HG03521 (cell line): ENCODE results near the gene MITF.
"Not testable (repeated sequence)": the region's sequence is repeated elsewhere in the genome, so short reads cannot be mapped to it uniquely, and the experiment has no call there.

Source experiments
- ATAC-seq: cut with Tn5 transposase; IDR thresholded peaks from one replicate; pipeline ENCODE4 v1.9.1; 2021; ENCODE audit warnings: mild to moderate bottlenecking, moderate library complexity; ENCODE audit not compliant: unreplicated experiment

Gene MITF

DNA sequence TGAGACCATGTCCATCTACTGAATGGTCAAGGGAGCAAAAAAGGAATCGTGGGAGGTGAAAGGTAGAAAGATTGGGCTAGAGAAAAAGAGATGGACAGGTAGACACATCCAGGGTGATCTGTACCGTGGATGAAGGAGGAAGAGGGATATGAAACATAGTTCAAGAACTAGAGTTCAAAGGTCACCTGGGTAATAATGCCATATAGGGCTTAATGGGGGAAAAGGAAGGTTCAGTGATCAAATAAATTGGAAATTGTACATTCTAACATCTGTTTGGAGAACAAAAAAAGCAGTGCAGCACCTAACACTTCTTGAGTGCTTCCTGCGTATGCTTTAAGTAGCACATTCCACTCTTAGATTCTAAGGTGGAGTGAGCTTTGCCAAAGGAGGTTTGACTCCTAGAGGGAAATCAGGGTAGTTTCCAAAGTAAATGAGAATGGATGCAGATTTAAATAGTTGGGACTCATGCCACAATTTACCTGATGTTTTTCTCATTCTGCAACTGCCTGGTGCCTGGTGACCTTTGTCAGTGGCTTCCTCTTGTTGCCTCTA, 46.6 kb downstream of the MITF start:
- ATAC-seq = no peak

DNA sequence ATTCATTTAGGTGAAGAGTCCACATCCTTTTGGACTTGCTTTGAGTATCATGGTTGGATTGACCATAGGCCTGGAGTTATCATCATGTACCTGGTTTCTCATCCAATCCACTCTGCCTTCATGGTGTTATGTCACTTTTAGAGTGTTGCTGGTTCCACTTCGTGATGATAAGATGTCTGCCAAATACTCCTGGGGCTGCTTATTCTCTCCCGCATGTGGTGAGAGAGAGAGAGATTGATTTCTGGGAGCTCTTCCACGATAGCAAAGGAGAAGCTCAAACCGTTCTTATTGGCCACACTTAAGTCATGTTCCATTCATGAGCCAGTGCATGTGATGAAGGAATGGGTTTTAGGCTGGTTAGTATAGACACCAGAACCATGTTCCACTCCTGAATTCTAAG, 47.6 kb downstream of the MITF start:
- ATAC-seq = no peak

DNA sequence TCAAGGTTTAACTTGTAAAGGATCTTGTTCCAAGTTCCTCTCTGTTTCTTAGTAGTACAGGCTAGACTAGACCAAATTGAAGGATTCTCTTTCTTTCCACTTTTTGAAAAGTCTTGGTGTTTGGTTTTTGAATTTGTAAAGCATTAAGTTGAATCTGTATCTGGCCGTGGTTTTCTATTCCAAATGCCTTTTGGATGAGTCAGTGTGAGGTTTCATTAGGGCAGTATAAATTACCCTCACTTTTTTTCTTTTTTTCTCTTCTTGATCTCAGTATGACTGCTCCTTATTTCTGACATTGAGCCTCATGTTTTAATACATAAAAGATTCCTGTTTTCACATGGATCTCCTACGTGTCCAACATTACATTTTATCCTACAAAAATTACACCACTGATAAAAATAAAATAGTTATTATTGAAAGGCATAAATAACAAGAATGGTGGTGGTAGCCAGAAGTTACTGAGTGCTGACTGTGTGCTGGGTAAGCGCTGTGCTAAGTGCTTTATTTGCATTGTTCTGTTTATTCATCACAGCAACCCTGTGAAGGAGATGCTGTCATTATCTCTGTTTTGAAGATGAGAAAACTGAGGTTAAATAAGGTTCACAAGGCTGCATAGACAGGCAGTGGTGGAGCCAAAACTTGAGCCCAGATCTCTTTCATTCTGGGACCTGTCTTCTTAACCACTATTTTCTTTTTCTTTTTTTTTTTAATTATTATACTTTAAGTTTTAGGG, 48.3 kb downstream of the MITF start:
- ATAC-seq = no peak

DNA sequence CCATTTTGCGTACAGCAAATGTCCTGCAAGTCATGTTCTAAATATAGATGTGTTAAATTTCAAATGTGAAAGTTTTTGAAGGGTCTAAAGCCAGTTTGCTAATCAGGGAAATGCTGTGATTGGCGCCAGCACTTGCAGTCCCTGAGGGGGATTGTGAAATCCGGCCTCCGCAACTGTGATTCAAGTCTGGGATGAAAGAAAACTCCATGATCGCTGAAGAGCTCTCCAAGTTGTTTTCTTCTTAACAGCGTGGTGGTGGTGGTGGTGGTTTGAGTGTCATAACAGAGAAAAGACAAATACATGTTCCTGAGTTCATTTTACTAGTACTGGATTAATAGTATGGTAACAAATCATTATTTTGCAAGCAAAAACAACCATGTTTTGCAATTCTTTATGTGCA, 51.8 kb downstream of the MITF start:
- ATAC-seq = no peak

DNA sequence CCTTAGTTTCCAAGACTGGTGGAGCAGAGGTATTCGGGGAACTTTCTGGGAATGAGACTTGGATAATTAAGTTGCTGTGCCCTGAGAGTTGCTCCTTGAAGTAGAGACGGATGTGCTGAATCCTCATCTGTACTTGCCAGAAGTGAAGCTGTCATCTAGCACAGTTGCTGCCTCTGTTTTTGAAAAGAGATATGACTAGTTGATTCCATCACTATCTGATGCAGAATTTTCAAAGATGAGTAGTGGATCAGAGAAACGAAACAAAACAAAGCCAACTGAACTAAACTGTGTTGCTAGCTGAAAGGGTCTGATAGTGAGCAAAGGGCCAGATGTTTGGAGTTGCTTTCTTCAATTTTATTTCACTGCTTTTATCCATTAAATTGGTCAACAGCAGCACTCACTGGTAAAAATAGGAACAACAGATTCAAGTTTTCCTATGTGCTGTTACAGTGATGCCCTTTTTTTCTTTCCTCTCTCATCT, 52.7 kb downstream of the MITF start:
- no peak for ATAC-seq

DNA sequence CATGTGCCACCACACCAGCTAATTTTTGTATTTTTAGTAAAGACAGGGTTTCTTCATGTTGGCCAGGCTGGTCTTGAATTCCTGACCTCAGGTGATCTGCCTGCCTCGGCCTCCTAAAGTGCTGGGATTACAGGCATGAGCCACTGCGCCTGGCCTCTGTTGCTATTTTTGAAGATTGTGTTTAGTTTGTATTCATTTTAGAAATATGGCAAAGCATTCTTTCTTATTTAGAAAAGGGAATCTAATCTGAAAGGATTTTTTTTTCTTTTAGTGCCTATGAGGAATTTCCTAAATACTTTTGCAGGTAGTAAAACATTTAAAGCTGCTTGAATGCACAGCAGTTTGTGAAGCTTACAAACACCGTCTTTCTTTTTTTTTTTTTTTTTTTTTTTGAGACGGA, 56.9 kb downstream of the MITF start:
- ATAC-seq = not testable (repeated sequence)

DNA sequence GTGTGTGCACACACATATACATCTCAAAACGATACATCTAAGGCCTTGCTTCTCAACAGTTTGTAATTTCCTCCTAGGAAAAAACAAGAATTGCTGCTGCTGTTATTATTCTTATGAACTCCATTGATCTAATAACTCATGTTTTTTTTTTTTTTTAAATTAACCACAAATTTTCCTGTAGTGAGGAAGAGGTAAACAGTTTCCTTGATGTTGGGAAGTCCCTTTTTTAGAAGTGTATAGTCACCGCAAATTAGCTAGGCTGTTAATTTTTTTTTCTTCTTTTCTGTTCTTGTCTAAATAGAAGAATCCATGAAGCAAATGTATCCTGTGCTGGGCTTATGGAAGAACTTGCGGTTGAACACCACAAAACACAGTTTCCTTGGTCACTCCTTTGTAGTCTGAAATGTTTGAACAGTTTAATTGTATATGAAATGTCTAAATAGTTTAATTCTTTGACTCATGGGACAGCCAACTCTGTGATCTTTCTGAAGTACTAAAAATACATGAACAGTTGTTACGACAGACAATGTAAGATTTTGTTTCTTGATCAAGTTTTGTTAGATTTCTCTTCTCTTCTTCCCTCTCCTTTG, 64.5 kb downstream of the MITF start:
- no peak for ATAC-seq

DNA sequence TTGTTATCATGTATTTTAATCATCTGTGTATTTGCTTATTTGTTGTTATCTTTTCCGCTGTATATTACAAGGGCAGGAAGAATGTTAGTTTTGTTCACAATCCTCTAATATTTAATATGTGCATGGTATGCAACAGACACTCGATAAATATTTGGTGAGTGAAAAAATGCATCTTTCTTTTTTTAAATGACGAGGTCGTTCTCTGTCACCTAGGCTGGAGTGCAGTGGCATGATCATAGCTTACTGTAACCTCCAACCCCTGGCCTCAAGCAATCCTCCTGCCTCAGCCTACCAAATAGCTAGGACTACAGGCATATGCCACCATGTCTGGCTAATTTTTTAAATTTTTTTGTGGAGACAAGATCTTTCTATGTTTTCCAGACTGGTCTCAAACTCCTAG, 66.2 kb downstream of the MITF start:
- no peak for ATAC-seq

DNA sequence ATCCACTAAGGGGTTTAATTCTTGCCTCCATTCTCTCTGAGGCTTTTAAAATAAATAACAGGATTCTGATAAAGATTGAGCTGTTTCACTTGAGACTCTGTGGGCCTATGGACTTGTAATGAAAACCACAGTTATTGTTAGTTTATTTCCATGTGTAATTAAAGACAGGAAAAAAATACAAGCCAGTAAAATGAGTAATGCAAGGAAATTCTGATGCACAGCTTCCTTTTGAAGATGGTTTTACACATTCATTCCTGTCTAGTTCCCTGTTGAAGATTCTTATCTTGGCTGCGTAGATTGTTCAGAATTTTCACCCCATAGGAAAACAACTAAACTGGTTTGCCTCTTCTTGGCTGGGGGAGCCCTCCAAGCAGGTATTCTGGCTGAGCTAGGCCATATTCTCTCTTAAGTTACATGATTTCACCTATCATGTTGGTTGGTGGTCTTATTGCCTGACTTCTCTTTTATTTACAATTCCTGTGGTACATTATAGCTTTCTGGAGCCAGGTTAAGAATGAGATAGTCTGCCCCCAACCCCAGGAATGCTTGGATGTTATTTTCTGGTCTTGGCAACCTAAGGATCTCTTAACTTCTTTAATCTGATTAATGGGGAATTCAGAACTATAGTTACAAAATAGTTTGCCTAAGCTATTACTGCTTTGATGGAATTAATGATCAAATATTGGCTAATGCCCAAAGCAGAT, 67.6 kb downstream of the MITF start:
- ATAC-seq = no peak

DNA sequence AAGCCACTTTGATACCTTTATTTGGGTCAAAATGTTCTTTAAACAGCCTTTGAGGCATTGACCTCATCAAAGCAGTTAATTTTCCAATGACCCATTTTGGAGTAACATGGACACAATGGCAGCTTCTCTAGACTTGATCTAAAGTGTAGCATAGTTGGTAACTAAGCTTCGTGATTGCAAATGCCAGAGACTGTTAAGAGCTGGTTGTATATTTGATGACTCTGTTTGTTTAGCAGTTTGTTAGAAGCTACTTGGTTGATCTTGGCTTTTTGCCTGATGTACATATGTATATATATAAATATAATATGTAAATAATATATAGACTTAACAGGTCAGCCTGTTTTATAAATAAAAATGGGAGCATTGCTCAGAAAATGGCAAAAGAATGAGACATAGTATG, 68.4 kb downstream of the MITF start:
- no peak for ATAC-seq

DNA sequence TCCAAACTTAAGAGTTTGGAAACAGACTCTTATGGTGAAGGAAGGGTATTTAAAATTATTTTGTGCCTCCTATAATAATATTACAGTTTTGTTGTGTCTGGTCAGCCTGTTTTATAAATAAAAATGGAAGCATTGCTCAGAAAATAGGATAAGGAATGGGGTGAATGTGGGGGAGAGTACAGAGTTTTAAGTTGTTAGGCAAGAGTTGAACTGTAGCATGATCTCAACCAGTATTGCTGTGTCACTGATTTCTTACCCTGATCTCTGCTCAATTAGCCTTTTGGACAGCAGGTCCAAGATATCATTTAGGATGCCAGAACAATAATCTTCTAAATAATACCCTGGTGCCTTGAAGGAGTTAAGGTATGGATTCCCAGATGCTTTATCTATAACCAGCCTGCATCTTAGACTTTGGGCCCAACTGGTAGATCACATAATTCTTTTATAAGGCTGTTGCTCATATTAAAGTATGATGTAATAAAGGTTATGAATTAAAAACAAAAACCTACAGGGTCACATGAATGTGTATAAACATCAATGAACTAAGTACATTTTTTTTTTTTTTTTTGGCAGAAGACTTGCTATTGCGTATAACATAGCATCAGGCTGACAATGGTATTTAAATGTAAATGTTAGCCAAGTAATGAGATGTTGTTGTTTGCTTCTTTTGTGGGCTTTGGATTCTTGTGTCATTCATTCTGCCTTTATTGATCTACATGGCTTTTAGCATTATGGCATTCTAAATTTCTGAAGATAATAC, 70.0 kb downstream of the MITF start:
- ATAC-seq = no peak

DNA sequence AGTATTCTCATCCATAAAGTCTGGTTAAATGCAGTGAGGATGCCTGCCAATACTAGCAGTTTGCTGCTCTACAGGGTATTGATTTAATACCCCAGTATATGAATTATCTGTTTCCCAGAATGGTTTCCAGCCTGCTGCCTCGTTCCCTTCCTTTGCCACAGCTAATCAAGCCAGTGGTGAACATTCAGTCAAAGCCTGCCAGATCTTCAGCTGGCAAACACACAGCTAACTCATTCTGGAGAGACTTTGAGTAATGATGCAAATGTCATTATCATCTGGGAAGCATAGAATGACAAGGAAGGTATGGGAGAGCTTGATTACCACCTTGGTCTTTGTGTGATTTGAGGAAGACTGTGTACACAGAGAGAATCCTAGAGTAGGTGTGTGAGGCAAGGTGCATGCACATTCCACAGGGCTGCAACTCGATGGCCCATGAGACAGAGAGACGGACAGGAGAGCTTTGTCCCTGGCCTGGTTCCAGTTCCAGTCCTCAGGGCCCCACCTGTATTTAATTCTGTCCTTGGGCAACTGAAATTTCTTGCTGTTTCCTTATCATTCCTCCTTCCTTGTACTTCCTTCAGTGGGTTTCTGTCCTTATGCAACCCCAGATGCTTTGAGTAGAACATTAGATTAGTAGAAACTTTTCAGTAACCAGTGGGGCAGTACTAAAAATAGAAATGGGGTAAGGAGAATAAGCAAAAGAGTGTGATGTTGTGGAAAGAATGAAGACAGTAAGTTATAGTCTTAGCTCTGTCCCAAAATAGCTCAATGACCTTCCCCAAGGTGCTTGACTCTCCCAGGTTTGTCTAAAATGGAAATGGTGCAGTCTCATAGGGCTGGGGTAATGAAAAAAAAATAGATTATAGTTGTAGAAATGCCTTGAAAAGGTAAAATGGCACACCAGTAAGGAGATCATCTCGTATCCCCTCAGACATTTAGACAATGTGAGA, 72.5 kb downstream of the MITF start:
- ATAC-seq = no peak

DNA sequence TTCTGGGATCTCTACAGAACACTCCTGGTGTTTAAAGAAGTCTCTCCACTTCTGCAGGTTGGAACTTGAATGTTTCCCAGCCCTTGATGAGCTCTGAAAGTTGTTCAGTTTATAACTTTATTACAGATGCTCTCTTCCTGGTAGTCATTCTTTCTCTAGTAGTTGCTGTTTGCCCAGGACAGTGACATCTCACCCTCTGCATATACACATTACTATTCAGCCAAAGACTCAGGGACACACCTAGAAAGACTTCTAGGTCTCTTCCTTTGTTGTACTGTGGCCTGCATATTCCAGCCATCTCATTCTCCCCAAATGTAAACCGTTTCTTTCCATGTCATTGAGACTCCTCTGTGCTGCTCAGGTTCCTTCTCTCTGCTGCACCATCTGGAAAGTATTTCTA, 76.7 kb downstream of the MITF start:
- ATAC-seq = no peak

DNA sequence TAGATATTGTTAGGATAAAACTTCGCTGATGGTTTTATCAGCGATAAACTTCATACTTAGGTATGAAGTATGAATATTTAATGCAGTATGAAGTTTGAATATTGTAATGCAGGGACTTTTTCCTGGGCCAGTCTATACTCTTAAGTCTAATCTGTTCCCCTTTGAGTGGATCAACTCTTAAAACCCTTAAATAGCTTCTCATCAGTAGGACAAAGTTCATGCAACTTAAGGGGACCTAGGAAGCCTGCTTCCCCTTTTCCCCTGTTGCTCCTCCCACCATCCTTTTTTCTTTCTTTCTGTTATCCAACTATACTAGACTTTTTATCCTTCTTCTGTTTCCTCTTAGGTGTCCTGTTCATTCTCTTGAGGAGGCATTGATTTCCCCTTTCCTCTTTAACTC, 78.7 kb downstream of the MITF start:
- no peak for ATAC-seq

DNA sequence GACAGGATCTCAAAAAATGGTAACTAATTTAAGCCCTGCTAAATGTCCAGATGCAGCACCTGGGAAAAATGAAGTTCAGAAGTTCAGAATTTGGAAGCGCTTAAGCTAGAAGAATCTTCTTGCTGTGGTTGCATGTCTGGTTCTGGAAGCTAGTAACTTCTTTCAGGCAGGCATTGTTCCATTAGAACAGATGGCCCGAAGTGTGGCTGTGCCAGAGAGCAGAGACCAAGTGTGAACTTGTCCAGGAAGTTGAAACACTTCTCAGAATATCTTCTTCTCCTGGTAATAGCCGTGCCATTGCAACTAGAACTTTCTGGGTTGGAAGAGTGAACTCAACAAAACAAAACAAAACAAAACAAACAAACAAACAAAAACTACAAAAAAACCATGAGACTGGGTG, 80.0 kb downstream of the MITF start:
- no peak for ATAC-seq

DNA sequence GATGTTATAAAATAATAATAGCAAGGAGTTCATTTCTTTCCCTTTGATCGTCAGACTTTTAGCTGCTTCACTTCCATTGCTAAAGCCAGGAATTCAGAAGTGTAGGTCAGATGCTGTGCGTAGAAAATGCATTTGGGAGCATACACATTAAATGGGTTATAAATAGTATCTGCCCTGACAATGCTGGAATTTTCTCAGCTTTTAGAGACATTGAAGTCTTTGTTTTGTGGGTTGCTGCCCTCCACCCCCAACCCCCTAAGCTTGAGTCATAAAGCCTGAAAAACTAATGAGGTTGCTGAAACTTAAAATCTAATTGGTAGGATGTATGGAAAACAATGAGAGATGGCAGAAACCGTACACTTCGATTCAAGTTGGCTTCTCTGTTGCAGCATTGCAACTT, 81.9 kb downstream of the MITF start:
- no peak for ATAC-seq

DNA sequence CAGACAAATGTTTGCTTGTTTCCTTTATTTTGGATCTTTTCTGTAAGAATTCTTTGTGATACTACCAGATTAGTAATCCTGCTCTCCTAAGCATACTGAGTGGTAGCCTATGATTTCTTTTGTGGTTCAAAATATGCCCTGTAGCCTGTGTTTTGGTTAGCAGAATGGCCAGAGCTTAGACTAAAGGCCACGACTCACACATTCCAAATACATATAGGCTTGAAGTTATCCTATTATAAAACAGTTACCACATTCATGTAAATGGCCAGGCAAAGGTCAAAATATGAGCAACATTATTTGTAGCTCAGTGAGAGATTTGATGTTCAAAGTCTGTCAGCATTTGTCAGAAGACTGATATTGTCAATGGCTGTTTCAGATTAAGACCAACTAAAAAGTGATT, 84.5 kb downstream of the MITF start:
- ATAC-seq = no peak

DNA sequence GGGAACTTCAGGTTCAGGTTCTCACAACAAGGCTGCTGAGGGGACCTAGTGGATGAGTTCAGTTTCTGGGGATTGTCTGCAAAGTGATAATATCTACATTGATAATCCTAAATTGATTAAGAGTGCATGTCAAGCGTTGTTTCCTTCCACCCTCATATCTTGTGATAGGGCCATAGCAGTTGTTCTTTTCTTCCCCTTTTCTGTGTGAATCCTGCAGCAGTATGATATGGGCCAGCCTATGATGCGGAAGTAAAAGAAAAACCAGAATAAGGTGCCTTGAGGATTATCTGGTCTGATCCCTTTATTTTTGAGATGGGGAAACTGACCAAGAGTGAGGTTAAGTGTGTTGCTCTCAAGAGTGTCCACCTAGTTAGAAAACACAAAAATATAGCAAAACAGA, 86.2 kb downstream of the MITF start:
- ATAC-seq = no peak

DNA sequence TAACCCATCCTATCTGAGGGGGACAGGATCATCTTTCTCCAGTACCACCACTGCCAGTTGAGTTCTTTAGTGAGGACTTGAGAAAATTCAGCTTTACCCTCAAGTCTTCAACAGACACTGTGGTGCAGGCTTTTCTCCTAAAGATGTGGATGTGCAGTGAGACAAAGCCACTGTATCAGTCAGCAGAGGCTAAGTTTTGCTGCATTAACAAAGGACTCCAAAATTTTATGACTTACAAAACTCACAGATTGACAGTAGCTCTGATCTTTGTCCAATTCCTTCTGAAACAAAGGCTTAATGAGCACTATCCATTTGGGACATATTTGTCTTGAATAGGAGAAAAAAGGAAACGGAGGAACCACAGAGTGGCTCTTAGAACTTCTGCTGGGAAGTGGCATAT, 87.9 kb downstream of the MITF start:
- no peak for ATAC-seq

DNA sequence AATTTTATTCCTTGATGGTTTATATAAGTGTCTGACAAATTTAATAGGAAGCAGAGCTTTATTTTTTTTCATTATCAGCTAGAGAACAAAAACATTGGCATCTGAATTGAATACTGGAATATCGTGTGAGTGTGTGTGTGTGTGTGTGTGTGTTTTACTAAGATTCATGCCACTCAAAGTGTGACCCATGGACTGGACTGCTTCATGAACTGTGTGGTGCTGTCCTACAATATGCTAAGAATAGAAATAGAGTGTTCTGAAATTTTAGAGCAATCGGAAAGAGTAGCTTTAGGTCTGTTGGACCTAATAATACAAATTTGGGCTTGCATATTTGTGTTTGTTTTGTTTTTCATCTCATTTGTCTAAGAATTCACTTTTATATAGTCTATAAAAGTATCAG, 89.6 kb downstream of the MITF start:
- no peak for ATAC-seq
